ENCODE measurements around the gene ADGRE2.
"Not testable (repeated sequence)": the region's sequence is repeated elsewhere in the genome, so short reads cannot be mapped to it uniquely, and the experiment has no call there.

ADGRE2 gene

DNA sequence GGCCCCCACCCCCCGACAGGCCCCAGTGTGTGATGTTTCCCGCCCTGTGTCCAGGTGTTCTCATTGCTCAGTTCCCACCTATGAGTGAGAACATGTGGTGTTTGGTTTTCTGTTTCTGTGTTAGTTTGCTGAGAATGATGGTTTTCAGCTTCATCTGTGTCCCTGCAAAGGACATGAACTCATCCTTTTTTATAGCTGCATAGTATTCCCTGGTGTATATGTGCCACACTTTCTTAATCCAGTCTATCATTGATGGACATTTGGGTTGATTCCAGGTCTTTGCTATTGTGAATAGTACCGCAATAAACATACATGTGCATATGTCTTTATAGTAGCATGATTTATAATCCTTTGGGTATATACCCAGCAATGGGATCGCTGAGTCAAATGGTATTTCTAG lies 715 bp downstream of the ADGRE2 start:
- DNase-seq: not testable (repeated sequence)

DNA sequence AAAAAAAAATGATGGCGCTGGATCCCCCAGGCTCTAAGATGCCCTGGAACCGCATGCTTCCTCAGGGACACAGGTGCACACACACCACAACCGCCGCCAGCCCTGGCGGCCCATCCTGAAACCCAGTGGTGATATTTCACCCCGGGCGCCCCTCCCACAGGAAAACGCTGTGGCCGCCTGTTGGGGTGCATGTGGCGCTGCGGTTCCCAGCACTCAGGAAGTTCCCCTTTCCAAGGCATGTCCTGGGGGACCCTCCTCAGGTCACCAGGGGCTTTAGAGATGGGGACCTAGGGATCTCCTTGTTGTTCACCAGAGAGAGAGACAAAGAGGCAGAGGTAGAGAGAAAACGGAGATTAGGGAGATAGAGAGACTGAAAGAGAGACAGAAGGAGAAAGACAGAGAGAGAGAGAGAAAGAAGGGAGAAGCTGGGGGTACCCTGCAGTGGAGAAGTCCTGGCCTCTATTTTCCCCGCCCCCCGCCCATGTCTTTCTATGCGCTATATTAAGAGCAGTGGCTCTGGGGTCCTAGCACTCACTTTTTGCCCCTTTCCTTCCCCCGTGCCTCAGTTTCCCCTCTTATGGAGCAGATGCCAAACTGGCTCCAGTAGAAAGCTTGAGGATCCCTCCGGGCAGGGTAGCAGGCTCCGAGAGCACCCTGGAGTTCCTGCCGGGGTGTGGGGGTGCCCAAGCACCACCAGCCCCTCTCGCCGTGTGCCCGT lies 2.3 kb downstream of the ADGRE2 start:
- no peak for DNase-seq

DNA sequence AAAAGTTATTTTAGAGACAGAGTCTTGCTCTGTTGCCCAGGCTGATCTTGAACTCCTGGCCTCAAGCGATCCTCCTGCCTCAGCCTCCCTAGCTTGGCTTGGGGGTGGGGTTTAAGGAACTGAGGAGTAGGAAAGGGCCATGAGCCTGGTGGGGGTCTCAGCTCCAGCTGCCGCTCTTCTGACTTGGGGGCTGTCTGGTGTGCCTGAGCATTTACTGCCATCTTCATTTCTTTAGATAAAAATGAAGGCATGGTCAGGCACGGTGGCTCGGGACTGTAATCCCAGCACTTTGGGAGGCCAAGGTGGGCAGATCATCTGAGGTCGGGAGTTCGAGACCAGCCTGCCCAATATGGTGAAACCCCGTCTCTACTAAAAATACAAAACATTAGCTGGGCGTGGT lies 3.0 kb downstream of the ADGRE2 start:
- not testable (repeated sequence) for DNase-seq

DNA sequence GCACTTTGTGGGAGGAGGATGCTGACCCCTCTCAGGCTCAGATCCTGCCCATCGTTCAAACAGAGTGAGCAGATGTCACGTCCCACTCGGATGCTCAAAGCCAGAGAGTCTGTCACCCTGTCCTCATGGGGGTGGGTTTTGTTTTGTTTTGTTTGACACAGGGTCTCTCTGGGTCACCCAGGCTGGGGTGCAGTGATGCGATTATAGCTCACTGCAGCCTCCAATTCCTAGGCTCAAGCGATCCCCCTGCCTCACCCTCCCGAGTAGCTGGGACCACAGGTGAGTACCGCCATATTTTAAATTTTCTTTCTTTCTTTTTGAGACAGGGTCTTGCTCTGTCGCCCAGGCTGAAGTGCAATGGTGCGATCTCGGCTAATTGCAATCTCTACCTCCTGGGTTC lies 4.0 kb downstream of the ADGRE2 start:
- DNase-seq: no peak

DNA sequence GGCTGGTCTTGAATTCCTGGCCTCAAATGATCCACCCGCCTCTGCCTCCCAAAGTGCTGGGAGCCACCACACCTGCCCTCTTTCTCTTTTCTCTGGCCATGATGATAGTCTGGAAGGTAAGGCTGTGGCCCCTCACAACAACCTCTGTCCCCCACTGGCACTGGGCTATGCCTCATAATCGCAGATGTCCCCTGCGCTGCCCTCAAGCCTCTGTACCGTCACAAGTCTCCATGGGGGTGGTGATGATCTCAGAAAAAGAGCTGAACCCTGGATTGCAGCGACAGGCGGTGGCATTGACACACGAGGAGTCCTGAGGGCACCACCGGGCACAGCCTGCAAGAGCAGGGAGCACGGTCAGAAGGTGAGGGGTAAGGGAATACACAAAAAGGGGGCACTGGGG lies 4.6 kb downstream of the ADGRE2 start:
- not testable (repeated sequence) for DNase-seq

DNA sequence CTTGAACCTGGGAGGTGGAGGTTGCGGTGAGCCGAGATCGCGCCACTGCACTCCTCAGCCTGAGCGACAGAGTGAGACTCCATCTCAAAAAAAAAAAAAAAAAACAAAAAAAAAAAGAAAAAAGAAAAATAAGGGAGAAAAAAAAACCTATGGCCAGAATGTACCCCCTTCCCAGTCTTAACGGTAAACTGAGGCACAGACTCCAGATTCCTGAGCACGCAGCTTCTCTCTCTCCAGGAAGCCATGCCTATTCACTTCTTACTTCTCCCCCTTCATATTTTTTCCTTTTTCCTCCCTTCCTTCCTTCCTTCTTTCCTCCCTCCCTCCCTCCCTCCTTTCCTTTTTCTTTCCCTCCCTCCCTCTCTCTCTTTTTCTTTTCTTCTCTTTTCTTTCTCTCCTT lies 5.4 kb downstream of the ADGRE2 start:
- no peak for DNase-seq

DNA sequence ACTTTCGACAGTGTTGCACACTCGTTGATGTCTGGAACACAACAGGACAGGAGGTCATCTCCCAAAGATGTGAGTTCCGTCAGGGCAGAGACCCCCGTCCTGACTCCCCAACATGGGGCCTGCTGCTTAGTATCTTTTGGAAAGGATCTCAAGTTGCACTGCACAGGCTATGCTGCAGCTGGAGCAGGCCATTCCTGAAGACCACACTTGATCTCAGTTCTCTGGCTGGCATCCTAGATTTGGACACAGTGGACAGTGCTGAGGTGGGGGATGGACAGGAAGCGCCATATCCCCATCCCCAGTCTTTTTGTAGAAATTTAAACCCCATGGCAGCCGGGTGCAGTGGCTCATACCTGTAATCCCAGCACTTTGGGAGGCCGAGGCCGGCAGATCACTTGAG lies 5.9 kb downstream of the ADGRE2 start:
- no peak for DNase-seq

DNA sequence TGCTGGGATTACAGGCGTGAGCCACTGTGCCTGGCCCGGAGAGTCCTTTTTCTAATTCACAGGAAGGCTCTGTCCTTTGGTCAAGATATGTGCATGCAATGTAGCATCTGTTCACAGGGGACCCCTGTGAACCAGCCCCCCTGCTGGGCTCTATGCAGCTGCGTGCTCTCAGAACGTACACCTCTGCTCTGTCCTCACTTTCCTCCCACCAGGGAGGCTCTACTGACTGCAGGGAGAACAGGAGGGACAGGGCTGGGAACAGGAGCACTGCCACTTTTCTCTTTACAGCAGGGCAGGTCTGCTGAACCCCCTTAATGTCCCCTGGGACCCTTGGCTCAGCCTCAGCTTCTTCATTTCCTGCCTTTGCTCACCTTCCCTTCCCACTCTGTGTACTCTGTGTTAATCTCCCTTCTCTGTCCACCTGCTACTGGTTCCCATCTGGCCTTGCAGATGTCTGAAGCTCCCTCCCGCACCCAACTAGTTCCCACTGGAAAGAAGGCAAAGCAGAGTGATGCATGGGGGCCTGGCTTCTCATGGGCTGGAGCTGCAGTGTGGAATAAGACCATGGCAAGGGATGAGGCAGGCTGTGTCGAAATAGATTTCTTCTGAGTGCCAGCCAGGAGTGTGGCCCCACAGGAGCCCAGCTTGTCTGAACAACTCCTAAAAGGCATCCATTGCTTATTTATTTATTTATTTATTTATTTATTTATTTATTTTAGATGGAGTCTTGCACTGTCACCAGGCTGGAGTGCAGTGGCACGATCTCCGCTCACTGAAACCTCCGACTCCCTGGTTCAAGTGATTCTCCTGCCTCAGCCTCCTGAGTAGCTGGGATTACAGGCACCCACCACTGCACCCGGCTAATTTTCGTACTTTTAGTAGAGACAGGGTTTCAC lies 7.2 kb downstream of the ADGRE2 start:
- DNase-seq: no peak

DNA sequence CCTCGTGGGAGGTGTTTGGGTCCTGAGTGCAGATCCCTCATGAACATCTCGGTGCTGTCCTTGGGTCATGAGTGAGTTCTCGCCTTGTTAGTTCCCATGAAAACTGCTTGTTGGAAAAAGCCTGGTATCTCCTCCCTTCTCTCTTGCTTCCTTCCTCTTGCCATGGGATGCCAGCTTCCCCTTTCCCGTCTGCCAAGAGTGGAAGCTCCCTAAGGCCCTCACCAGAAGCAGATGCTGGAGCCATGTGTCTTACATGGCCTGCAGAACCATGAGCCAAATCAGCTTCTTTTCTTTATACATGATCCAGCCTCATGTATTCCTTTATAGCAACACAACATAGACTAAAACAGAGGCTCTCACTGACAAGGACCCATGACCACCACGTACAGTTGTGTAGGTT lies 8.2 kb downstream of the ADGRE2 start:
- no peak for DNase-seq

DNA sequence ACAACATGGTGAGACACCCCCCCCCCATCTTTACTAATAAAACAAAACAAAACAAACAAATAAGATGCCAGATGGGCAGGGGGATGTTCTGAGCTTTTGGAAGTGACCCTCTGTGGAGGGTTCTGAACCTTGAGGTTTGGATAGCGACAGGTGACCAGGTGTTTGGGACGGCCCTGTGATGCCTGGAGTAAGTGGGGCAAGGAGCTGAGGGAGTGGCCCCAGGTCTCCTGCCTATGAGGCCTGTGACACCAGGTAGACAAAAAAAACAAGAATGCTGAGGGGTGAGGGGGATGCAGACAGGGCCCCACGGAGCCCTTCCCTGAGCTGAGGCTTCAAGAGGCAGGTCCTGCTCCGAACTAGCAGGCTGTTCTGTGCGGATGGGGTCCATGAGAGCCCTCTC lies 9.2 kb downstream of the ADGRE2 start:
- DNase-seq: no peak

DNA sequence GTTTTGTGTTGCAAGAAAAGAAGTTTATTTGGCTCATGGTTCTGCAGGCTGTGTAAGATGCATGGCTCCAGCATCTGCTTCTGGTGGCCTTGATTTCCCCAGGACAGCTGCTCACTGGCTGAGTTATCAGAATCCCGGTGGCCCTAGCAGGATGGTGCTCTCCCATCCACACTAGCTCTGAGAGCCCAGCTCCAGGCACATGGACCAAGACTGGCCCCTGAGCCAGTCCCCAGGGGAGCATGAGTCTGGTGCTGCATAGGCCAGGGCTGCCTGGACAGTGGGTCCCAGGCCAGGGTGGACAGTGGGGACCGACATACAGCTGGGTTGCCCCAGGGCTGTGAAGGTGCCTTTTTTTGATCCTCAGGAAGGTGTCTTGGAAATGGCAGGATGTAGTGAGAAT lies 10.4 kb downstream of the ADGRE2 start:
- DNase-seq: no peak

DNA sequence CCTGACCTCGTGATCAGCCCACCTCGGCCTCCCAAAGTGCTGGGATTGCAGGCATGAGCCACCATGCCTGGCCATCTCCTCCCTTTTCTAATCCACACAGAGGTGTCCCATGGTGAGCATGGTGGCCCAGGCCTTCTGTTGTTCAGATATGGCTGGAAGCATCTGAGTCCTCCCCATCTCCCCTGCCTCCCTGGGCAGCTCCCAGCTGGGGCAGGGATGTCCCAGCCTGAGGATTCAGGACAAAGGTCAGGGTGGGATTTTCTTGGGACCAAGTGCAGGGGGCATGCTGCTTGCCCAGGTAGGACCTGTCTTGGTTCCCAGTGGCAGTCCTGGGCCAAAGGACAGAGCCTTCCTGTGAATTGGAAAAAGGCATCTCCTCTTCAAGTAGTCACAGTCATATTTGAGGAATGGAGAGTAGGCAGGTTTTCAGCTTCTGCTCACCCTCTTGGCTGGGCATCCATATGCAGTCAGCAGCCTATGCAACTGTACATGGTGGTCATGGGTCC lies 10.8 kb downstream of the ADGRE2 start:
- DNase-seq: no peak

DNA sequence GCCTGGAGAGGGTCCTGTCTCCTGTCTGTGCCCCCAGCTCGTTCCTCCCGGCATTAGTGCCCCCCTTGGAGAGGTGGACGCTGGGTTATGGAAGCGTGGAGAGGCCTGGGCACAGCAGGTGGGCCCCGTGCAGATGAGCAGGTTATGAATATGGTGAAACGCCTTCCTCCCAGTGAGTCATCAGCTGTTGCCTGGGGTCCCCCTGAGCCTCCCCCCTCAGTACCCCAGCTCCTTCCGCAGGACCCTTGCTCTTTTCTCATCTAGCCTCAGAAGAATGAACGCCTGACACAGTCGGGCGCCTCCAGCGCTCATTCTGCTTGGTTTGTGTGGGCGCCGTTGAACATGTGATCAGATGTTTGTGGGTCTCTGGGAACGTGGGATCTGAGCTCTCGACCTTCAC lies 12.5 kb downstream of the ADGRE2 start:
- not testable (repeated sequence) for DNase-seq

DNA sequence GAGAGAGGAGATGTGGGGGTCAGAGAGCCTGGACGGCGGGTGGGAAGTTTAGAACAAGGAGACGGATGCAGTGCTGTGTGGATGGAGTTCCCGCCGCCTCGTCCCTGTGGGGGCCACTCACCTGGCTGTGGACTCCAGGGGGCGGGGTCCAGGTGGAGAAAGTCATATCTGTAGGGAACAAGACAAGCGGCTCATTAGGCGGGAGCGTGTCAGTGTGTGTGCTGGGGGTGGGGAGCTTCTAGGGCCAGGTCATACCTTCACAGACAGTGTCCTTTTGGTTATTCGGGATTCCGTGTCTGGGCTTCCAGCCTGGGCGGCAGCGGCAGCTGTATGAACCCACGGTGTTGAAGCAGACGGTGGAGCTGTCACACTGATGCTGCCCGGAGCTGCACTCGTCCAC lies 13.0 kb downstream of the ADGRE2 start:
- DNase-seq: not testable (repeated sequence)

DNA sequence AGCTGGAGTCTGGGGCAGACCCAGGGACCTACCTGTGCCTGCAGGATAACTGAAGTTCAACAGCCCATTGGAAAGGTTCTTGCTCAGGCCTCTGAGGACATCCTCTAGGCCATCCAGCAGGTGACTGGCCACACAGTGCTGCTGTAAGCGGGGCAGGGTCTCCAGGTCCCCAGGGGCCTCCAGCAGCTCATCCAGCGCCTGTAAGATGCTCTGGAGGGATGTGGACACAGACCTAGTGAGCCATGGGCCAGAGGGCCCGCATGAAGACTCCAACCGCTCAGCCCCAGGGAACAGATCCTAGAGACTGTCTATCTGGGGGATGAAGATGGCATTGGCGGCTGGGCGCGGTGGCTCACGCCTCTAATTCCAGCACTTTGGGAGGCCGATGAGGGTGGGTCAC lies 14.0 kb downstream of the ADGRE2 start:
- no peak for DNase-seq

DNA sequence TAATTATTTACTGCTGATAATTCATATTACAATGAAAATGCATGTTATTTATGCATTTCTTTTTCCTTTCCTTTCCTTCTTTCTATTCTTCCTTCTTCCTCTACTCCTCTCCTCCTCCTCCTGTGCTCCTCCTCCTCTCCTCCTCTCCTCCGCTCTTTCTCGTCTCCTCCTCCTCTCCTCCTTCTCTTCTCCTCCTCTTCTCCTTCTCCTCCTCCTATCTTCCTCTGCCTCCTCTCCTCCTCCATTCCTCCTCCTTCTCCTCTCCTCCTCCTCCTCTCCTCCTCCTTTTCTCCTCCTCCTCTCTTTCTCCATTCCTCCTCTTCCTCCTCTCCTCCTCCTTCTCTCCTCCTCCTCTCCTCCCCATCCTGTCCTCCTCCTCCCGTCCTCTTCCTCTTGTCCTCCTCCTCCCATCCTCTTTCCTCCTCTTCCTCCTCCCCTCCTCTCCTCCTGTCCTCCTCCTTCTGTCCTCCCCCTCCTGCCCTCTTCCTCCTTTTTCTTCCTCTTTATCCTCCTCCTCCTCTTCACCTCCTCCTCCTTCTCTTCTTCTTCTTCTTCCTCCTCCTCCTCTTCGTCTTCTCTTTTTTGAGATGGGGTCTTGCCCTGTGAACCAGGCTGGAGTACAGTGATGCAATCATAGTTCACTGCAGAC lies 14.7 kb downstream of the ADGRE2 start:
- no peak for DNase-seq

DNA sequence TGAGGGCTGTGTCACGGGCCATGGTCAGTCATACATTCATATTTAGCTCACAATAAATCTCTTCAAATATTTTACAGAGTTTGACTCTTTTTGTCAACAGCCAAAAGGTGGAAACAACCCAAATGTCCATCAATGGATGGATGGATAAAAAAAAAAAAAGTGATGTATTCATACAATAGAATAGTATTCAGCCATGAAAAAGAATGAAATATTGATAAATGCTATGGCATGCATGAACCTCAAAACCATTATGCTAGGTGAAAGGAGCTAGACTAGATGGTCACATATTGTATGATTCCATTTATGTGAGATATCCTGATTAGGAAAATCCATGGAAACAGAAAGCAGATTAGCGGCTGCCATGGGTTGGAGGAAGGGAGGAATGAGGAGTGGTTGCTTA lies 16.2 kb downstream of the ADGRE2 start:
- DNase-seq: no peak

DNA sequence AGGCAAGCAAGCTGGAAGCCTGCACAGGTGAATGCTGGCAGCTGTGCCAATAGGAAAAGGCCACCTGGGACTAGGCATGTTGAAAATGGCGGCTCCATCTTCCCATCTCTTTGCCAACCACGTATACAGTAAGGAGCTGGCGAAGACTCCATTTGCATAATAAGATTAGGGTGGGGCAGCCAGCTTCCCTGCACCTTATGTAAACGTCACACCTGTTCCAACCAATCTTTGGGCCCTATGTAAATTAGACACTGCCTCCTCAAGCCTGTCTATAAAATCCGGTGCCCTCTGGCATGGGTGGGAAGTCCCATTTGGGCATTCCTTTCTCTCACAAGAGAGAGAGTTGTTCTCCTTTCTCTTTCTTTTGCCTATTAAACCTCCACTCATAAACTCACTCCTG lies 16.8 kb downstream of the ADGRE2 start:
- no peak for DNase-seq

DNA sequence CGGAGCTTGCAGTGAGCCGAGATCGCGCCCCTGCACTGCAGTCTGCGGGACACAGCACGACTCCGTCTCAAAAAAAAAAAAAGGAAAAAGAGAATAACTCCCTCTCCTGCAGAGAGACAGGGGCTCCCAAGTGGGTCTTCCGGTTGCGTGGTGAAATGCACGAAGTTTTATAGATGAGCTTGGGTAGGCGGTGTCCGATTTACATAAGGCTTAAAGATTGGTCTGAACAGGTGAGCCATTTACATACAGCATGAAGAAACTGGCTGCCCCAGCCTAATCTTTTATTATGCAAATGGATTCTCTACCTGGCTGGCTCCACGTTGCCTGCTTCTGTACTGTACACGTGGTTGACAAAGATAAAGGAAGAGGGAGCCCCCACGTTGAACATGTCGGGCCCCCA lies 19.5 kb downstream of the ADGRE2 start:
- no peak for DNase-seq

DNA sequence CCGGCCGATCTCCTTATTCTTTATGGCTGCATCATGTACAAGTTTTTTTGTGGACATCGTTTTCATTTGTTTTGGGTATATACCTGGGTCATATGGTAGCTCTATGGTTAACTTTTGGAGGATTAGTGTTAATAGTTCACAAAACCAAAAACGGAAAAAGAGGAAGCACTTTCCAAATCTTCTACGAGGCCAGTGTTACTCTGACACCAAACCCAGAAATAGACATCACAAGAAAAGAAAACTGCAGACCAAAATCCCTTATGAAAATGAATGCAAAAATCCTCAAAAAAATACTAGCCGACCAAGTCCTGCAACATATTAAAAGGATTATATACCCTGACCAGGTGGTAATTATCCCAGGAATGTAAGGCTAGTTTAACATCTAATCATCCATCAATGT lies 29.8 kb downstream of the ADGRE2 start:
- DNase-seq: no peak

DNA sequence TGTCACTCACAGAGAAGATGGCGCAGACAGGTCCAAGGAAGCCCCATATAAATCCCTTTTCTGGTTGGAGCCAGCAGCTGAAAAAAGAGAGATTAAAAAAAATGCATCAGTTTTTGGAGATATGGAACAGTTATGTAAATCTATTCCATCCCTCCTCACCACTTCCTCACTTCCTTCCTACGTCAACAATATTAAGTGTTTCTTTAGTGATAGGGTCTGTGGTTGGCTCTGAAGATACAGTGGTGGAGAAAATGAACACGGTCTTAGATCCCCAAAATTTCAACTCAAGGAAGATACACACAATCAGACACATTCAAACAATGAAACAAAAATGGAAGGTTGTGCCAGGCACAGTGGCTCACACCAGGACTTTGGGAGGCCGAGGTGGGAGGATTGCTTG lies 31.5 kb downstream of the ADGRE2 start:
- no peak for DNase-seq

DNA sequence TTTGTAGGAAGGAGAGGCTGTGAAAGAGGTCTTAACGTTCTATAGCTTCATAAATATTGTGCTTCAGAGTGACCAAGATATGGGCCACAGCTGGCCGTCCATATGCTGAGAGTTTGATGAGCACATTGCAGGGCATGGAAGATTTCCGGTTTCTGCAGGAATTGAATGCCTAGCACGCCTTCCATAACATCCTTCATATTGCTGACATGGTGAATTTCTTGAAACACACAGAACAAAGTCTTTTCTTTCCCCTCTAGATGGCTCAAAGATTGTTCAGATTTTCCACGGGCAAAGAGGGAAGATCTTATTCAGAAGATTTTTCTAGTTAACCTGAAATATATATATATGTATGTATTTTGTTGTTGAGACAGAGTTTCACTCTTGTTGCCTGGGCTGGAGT lies 42.4 kb downstream of the ADGRE2 start:
- DNase-seq: no peak

DNA sequence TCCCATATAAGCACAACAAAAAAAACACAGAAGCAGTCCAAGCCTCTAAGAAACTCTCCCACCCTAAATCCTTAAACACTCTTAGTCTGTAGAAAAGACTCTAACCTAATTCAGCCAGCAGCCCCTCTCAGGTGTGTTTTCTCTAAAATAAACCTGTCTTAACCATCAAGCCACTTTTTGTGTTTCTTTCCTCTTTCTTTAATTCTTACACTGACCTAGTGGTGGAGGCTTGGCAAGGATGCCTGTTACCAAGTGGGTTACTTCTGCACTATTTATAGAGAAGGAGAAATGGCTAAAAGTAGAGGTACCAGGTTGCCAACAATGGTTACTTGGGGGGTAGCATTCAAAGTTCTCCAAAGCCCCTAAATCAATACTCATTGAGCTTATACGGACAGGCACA lies 44.8 kb downstream of the ADGRE2 start:
- no peak for DNase-seq

DNA sequence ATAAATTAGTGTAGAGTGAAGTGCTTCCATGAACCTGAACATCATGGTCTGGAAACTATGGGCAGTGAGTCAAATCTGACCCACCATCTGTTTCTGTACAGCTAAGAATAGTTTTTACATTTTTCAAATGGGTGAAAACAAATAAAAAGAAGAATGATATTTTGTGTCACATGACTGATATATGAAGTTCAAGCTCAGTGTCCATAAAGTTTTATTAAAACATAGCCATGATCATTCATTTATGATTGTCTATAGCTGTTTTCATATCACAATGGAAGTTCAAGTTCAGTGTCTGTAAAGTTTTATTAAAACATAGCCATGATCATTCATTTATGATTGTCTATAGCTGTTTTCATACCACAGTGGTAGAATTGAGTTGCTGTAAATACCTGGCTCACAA lies 45.9 kb downstream of the ADGRE2 start:
- DNase-seq: no peak
